NOMO-1 (cell line): ENCODE data around the gene TMEM184A.

Source experiments
- DNase-seq, 2 experiments: peaks; one replicate each; lab custom pipeline; 2025; ENCODE audit not compliant: unreplicated experiment in 2 of 2; lab: John Stamatoyannopoulos, UW

Gene TMEM184A

GRCh38 chr7:1553512-1554210 is 2.3 kb downstream of the TMEM184A start:
- no peak for DNase-seq

- DNase-seq = no peak
Observed at GRCh38 chr7:1552200-1552599, 3.8 kb downstream of the TMEM184A start.

DNA sequence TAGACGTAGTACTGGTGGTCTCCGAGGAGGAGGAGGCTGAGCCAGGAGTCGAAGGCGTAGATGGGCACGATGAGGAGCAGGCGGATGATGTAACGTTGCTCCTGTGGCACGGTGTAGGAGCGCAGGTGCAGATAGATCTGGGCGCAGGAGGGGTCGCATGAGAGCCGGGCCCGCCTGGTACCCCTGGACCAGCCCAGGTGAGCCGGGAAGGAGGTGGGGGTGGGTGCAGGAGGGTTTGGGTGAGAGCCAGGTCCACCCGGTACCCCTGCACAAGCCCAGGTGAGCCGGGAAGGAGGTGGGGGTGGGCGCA is 5.2 kb downstream of the TMEM184A start:
- DNase-seq = no peak

- DNase-seq = no peak
Observed at GRCh38 chr7:1550005-1550845, 5.8 kb downstream of the TMEM184A start.

DNA sequence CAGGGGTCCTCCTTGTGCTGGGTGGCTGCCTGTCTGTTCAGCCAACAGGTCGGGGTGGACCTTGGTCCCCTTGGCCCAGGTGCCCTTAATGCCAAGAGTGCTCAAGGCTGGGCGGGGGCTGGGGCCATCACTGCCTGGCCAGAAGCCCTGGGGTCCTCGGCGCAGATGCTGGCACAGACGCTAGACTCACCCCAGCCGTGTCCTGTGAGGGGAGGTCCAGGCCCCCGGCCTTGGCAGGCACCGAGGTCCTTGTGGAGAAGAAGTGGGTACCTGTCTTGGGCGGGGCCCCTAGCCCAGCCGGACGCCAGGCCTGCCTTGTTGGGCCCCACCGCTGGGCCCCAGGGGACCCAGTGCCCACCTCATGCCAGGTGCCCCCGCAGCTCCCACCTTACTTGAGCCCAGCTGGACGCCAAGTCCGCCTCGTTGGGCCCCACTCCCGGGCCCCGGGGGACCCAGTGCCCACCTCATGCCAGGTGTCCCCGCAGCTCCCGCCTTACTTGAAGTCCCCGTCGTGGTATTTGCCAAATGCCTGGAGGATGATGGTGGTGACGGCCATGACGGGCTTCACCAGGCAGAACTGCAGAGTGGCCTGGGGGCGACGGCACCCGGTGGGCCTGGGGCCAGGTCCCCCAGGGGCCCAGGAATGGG is 6.5 kb downstream of the TMEM184A start:
- no peak for DNase-seq

- DNase-seq = no peak
Observed at GRCh38 chr7:1548944-1549343, 7.1 kb downstream of the TMEM184A start.

DNA sequence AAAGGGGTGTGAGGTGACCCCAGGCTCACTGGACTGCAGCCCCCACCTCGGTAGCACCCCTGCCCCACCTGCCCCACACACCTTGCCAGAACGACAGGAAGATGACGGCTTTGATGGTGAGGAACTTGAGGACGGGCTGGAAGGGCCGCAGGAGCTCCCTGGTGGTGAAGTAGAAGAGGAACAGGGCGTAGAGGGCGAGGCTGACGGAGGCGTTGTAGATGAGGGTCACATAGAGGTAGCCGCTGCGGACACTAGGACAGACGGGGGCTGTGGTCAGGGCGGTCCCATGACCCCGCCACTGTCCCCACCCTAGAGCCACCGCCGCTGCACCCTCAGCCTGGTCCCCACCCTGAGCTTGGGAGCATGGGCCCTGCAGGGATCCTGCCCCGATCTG is 7.6 kb downstream of the TMEM184A start:
- peak; percentile 14 to 46 for DNase-seq

DNA sequence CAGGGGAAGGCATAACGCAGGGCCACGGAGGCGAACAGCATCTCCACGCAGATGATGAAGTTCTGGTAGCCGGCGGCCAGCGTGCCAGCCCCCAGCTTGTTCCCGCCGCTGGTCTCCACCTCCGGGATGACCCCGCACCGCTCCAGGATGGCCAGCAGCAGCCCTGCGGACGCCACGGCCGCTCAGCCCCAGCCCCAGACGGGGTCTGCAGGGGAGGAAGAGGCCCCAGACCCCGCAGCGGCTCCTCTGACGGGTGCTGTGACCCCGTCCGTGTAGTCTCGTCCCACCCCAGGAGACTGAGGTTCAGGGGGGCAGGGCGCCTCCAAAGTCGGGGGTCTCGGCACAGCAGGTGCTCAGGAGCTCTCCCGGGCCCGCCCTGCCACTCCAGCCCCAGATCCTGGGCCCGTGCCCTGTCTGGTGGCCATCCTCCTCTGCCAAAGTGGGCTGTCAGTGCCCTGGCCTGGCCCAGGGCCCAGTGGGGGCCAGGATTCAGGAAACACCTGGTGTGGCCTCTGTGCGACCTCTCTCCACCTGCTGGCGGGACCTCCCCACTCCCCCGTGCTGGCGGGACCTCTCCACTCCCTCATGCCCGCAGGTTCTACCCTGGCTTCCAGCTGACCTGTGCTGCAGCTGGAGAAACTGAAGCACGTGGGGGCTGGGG is 8.1 kb downstream of the TMEM184A start:
- no peak for DNase-seq

GRCh38 chr7:1546909-1547776 is 8.9 kb downstream of the TMEM184A start:
- no peak for DNase-seq

GRCh38 chr7:1546274-1546908 is 9.6 kb downstream of the TMEM184A start:
- no peak for DNase-seq

- DNase-seq = no peak
Observed at GRCh38 chr7:1545417-1546246, 10.4 kb downstream of the TMEM184A start.

GRCh38 chr7:1544896-1545416 is 11.0 kb downstream of the TMEM184A start:
- DNase-seq = no peak

- no peak for DNase-seq
Observed at GRCh38 chr7:1544178-1544895, 11.7 kb downstream of the TMEM184A start.

DNA sequence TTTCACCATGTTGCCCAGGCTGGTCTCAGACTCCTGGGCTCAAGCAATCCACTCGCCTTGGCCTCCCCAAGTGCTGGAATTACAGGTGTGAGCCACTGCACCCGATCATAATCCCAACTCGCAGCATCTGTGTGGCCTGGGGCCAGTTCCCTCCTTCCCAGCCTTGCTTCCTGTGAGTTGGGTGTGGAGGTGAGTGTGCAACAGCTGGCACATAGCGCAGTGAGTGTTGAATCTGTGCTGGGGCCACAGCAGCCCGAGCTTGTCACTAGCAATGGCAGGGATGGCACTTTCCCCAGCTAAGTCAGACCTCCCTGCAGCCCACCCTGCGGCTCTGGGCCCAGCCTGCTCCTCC is 12.2 kb downstream of the TMEM184A start:
- no peak for DNase-seq

DNA sequence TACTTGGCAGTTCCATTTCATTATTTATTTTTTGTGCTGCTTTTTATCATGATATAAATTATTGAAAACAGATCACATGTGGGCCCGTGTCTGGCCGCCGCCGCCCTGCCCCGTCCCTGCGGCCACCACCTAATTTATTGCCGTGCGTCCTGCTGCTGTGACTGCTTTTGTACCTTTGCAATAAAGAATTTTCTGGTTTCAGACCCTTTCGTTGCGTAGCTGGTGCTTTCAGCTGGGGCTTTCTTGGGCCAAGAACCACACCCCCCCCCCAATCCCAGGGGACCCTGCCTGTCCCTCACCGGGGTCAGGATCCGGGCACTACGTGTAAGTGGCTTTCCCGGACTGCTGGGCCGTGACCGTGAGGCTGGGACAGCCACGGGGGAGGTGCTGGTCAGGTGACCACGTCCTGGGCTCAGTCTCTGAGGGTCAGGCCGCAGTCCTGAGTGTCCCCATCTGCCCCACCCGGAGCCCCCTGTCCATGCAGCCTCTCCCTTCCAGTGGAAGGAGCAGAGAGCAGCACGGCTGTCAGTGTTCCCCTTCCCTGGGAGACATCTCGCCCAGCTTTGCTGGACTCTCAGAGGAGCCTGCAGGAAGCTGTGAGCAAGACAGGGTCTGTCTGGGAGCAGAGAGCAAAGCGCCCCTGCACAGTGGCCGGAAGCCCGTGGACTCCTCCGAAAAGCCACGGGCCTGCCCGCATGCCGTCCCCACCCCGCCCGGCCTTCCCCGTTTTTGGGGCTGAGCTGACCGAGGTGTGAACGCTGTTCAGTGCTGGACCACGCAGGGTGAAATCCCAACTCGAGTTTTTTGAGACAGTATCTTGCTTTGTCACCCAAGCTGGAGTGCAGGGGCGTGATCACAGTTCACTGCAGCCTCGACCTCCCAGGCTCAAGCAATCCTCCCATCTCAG is 12.9 kb downstream of the TMEM184A start:
- no peak for DNase-seq

- no peak for DNase-seq
Observed at GRCh38 chr7:1542329-1542728, 13.7 kb downstream of the TMEM184A start.

GRCh38 chr7:1541431-1542162 is 14.4 kb downstream of the TMEM184A start:
- DNase-seq = no peak
